AG04450 (cell line): ENCODE data around the gene SVOPL. TPM values are rescaled to one million over a fixed set of nuclear protein-coding genes. Genes with fewer than 3 reads are reported as not detected.

ENCODE experiments used
- CTCF ChIA-PET: fragments of 300-600, 350-600 bp; formaldehyde crosslinking; extraction: SDS; loops from one replicate; lab custom pipeline; 2022; ENCODE audit warnings: antibody characterized with exemption, inconsistent platforms; lab: Charles Lee
- POLR2A ChIA-PET: fragments of 350-600 bp; formaldehyde crosslinking; extraction: SDS; loops from one replicate; lab custom pipeline; 2021; ENCODE audit warnings: antibody characterized with exemption, inconsistent platforms; lab: Yijun Ruan, JAX
- DNase-seq: peaks from one replicate; pipeline ENCODE4 v3.0.0-alpha.2; 2011; ENCODE audit warnings: low read depth, low spot score
- H3K27ac ChIP-seq: one replicate; pipeline ENCODE4 v1.5.1; 2012; ENCODE audit warnings: low read depth, low read length, control low read depth
- H3K27me3 ChIP-seq: one replicate; pipeline ENCODE4 v1.6.0; 2012; ENCODE audit warnings: low read length; ENCODE audit not compliant: control insufficient read depth, insufficient read depth
- H3K4me3 ChIP-seq: 2 replicates; pipeline ENCODE4 v1.5.1; 2011; ENCODE audit warnings: mild to moderate bottlenecking, low read depth, low read length, control low read depth
- H3K9me3 ChIP-seq: 2 replicates; pipeline ENCODE4 v1.5.1; 2012; ENCODE audit warnings: low read length; ENCODE audit not compliant: control insufficient read depth, insufficient read depth
- polyA plus RNA-seq: library from polyadenylated mRNA; depleted of rRNA; stranded (reverse); fragments of >200 nt; gene quantifications from 2 replicates; pipeline ENCODE4 v1.2.3, GENCODE V29; 2011
- TF ChIP-seq, protein P1 (sequence below): IDR thresholded peaks from 2 replicates; pipeline ENCODE4 v1.5.1; 2011; ENCODE audit warnings: low read depth, low read length, control low read depth, inconsistent platforms

SVOPL gene
- polyA plus RNA-seq, 1 experiment, result not detected

- H3K4me3 ChIP-seq, result no peak overlapping the region
- ChIA-PET CTCF (no interaction called here), POLR2A (no interaction called here)
- TF ChIP-seq, protein P1, sequence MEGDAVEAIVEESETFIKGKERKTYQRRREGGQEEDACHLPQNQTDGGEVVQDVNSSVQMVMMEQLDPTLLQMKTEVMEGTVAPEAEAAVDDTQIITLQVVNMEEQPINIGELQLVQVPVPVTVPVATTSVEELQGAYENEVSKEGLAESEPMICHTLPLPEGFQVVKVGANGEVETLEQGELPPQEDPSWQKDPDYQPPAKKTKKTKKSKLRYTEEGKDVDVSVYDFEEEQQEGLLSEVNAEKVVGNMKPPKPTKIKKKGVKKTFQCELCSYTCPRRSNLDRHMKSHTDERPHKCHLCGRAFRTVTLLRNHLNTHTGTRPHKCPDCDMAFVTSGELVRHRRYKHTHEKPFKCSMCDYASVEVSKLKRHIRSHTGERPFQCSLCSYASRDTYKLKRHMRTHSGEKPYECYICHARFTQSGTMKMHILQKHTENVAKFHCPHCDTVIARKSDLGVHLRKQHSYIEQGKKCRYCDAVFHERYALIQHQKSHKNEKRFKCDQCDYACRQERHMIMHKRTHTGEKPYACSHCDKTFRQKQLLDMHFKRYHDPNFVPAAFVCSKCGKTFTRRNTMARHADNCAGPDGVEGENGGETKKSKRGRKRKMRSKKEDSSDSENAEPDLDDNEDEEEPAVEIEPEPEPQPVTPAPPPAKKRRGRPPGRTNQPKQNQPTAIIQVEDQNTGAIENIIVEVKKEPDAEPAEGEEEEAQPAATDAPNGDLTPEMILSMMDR, result no peak
- no peak for DNase-seq
- peaks cover 9% of the 10 kb centered on the region for H3K9me3 ChIP-seq
- H3K27ac ChIP-seq, result no peak overlapping the region
- no peaks in the 10 kb centered on the region for H3K27me3 ChIP-seq
These were observed 16.8 kb downstream of the SVOPL start for GRCh38 chr7:138684340-138684739.

GRCh38 chr7:138679793-138680192 lies 21.4 kb downstream of the SVOPL start:
- H3K27ac ChIP-seq, result no peak overlapping the region
- ChIA-PET CTCF (no interaction called here), POLR2A (no interaction called here)
- no peak overlapping the region for H3K4me3 ChIP-seq
- H3K27me3 ChIP-seq, result no peaks in the 10 kb centered on the region
- DNase-seq, result no peak
- H3K9me3 ChIP-seq, result peaks cover 11% of the 10 kb centered on the region
- TF ChIP-seq, protein P1, result no peak

DNA sequence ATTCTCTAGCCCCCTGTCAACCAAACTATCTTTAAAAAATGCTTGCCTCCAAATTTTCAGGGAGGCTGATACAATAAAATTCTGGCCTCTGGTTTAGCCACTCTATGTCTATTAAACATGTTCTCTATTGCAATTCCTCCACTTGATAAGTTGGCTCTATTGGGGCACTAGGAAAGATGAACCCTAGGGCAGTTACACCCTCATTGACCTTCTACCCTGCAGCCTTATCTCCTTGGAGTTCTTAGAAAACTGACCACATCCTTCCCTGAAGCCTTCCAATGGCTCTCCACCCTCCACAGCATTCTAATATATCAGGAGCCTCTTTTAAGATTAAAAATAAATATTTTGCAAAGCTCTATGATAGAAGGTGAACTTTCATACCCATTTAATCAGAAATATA lies 30.6 kb downstream of the SVOPL start:
- POLR2A ChIA-PET, result no interaction called here

DNA sequence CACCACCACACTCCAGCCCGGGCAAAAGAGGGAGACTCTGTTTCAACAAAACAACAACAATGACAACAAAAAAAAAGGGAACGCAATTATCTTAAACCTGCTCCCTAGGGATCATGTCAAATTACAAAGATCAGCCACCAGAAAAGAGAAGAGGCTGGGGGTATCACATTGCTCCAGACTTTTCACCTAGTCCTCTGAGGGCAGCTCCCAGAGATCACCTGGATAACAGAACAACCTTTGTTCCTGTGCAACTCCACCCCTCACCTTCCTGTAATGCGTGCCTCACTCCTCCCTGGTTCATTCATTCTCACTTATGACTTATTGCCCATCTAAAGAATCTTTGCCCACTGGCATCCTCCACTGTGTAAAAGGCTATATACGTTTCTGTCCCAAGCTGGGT lies 31.8 kb downstream of the SVOPL start:
- Histone ChIP-seq H3K9me3 (peaks cover 5% of the 10 kb centered on the region), H3K27me3 (no peaks in the 10 kb centered on the region), H3K4me3 (no peak overlapping the region), H3K27ac (no peak overlapping the region)
- TF ChIP-seq, protein P1, result no peak
- POLR2A ChIA-PET, result no interaction called here
- DNase-seq, result no peak
- CTCF ChIA-PET, result no interaction called here

More for the DNA sequence above, 30.6 kb downstream of the SVOPL start:
- H3K9me3 ChIP-seq, result peaks cover 4% of the 10 kb centered on the region; the same call in 1 of the 2 replicates
- no peak for DNase-seq
- H3K27ac ChIP-seq, result no peak overlapping the region
- CTCF ChIA-PET, result no interaction called here
- no peaks in the 10 kb centered on the region for H3K27me3 ChIP-seq
- TF ChIP-seq, protein P1, result no peak
- H3K4me3 ChIP-seq, result no peak overlapping the region

DNA sequence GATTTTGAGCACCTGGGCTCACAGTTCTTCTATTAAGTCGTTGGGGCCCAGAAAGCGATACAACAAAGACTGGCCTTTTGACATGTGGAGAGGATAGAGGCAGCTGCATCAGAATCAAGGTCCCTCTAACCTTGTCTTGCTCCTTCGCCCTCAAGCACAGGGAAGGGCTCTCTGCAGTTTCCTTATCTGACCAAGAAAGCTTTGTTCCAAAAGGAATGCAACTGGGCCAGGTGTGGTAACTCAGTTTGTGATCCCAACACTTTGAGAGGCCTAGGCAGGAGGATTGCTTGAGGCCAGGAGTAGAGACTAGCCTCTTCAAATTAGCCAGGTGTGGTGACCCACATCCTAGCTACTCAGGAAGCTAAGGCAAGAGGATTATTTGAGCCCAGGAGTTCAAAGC lies 32.2 kb downstream of the SVOPL start:
- ChIA-PET POLR2A (no interaction called here), CTCF (no interaction called here)
- TF ChIP-seq, protein P1, result no peak
- Histone ChIP-seq H3K27ac (no peak overlapping the region), H3K4me3 (no peak overlapping the region), H3K9me3 (peaks cover 4% of the 10 kb centered on the region; the same call in 1 of the 2 replicates), H3K27me3 (no peaks in the 10 kb centered on the region)
- DNase-seq, result no peak
